Transverse colon (tissue), 4 donors: ENCODE measurements around the gene AJAP1. TPM values are rescaled to one million over a fixed set of nuclear protein-coding genes. Genes with fewer than 3 reads are reported as not detected.

ENCODE experiments used
- DNase-seq: peaks from one replicate; pipeline ENCODE4 v3.0.0-alpha.2; 2019
- H3K27ac ChIP-seq, 4 donors: fragments of 200-600 bp; sonication (generic); 2 replicates each; pipeline ENCODE4 v1.5.1; 2016 to 2018; ENCODE audit warnings: inconsistent platforms in 4 of 4
- H3K27me3 ChIP-seq: fragments of 200-600 bp; sonication (generic); 2 replicates; pipeline ENCODE4 v1.5.1; 2017; ENCODE audit warnings: inconsistent platforms
- H3K36me3 ChIP-seq, 4 donors: fragments of 200-600 bp; sonication (generic); 2 replicates each; pipeline ENCODE4 v1.5.1; 2017 to 2019; ENCODE audit warnings: inconsistent platforms in 4 of 4
- H3K4me1 ChIP-seq, 4 donors: fragments of 200-600 bp; sonication (generic); 2 replicates each; pipeline ENCODE4 v1.5.1; 2017 to 2020; ENCODE audit warnings: inconsistent platforms in 4 of 4
- H3K4me3 ChIP-seq, 4 donors: fragments of 200-600 bp; sonication (generic); 1 replicate in 1 of 4; 2 replicates in 3 of 4; pipeline versions ENCODE4 v1.5.1 to v1.6.1; 2017 to 2019; ENCODE audit warnings: inconsistent platforms in 4 of 4
- H3K9me3 ChIP-seq, 2 donors: fragments of 200-600 bp; sonication (generic); 2 replicates each; pipeline ENCODE4 v1.5.1; 2017 to 2019; ENCODE audit warnings: inconsistent platforms in 2 of 2
- EP300 ChIP-seq: sonication (generic); formaldehyde crosslinking; IDR thresholded peaks from one replicate; pipeline ENCODE4 v1.6.1; 2017; ENCODE audit warnings: antibody characterized with exemption, low read depth
- POLR2A ChIP-seq: fragments of 450-650 bp; IDR thresholded peaks from one replicate; pipeline ENCODE4 v1.6.1; 2016; ENCODE audit warnings: antibody characterized with exemption, mild to moderate bottlenecking, moderate library complexity
- POLR2AphosphoS5 ChIP-seq, 3 donors: sonication (generic); formaldehyde crosslinking; IDR thresholded peaks; one replicate each; pipeline ENCODE4 v1.6.1; 2016; ENCODE audit warnings: antibody characterized with exemption in 3 of 3
- WGBS, 2 donors: methylation state at CpG; one replicate each; pipeline ENCODE4 v1.1.5; 2018; ENCODE audit warnings: low coverage in 1 of 2; 5-methylcytosine and 5-hydroxymethylcytosine counted together
- in situ Hi-C, 4 donors: fragments of 200-750 bp; cut with MboI; loops; one replicate each; pipeline versions ENCODE4 v1.15.0 to v1.15.1; 2017; ENCODE audit warnings: low sequenced_read_pairs in 3 of 4, low pct_ligation_motif_present in 1 of 4, low pct_unique_long_range_greater_than_20kb in 1 of 4
- intact Hi-C: fragments of 100-400 bp; cut with DNase I; formaldehyde crosslinking; loops from one replicate; pipeline ENCODE4 v1.15.1; 2023; ENCODE audit warnings: low total_unique reads
- total RNA-seq, 4 donors: library from RNA; depleted of rRNA; stranded (reverse); fragments of >200 nt; gene quantifications; one replicate each; pipeline ENCODE4 v1.1.0, GENCODE V29; 2016
- TF ChIP-seq, protein P1 (sequence below), 5 experiments: fragments of 200-600 bp in 3 of 5; fragments of 450-650 bp in 2 of 5; sonication (generic) in 3 of 5; IDR thresholded peaks; 1 replicate in 2 of 5; 2 replicates in 3 of 5; pipeline ENCODE4 v1.5.1; 2016 to 2017; ENCODE audit warnings: antibody characterized with exemption in 5 of 5, inconsistent platforms in 3 of 5, mild to moderate bottlenecking in 2 of 5, moderate library complexity in 1 of 5

Gene AJAP1
- total RNA-seq, 4 donors from 2014 or later, result 0.14 to 0.16 TPM; not detected in 2

DNA sequence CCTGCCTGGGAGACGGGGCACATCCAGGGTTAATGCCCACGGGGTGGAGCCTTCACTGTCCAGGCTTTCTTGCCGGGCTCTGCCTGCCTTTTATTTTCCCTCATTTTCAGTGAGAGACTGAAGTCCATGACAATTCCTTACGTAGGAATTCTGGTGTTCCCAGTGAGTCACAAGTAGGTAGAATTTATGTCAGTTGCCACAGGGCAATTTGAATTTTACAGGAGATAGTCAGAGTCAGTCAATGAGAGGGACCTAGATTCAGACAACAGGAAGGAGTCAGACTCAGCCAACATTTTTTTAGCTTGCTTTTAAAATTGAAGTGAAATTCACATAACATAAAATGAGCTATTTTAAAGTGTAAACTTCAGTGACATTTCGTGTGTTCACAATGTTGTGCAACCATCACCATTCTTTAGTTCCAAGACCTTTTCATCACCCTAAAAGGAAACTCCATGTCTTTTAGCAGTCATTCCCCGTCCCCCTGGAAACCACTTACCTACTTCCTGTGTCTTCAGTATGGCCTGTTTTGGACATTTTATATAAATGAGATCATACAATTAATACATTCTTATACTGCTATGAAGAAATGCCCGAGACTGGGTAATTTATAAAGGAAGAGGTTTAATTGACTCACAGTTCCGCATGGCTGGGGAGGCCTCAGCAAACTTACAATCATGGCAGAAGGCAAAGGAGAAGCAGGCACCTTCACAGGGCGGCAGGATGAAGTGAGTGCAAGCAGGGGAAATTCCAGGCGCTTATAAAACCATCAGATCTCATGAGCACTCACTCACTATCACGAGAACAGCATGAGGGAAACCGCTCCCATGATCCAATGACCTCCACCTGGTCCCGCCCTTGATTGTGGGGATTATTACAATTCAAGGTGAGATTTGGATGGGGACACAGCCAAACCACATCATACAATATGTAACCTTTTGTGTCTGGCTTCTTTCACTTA is 14.6 kb downstream of the AJAP1 start:
- Histone ChIP-seq H3K9me3 (no peaks in the 10 kb centered on the region), H3K4me3 (no peak overlapping the region), H3K27me3 (no peaks in the 10 kb centered on the region), H3K27ac (no peak overlapping the region), H3K4me1 (no peaks in the 10 kb centered on the region), H3K36me3 (no peaks in the 10 kb centered on the region)
- TF ChIP-seq POLR2AphosphoS5 (IDR thresholded peaks at IDR 0.05) (no peak), POLR2A (no peak), EP300 (no peak)
- TF ChIP-seq, protein P1, sequence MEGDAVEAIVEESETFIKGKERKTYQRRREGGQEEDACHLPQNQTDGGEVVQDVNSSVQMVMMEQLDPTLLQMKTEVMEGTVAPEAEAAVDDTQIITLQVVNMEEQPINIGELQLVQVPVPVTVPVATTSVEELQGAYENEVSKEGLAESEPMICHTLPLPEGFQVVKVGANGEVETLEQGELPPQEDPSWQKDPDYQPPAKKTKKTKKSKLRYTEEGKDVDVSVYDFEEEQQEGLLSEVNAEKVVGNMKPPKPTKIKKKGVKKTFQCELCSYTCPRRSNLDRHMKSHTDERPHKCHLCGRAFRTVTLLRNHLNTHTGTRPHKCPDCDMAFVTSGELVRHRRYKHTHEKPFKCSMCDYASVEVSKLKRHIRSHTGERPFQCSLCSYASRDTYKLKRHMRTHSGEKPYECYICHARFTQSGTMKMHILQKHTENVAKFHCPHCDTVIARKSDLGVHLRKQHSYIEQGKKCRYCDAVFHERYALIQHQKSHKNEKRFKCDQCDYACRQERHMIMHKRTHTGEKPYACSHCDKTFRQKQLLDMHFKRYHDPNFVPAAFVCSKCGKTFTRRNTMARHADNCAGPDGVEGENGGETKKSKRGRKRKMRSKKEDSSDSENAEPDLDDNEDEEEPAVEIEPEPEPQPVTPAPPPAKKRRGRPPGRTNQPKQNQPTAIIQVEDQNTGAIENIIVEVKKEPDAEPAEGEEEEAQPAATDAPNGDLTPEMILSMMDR (IDR thresholded peaks at IDR 0.05), result no peak
- no peak for DNase-seq
- intact Hi-C loops, result no loop called here
- 36 to 50% methylated on average over 9 to 13 of the region's 13 CpGs for whole genome bisulfite sequencing, 2 donors
- in situ Hi-C loops, result no loop called here

DNA sequence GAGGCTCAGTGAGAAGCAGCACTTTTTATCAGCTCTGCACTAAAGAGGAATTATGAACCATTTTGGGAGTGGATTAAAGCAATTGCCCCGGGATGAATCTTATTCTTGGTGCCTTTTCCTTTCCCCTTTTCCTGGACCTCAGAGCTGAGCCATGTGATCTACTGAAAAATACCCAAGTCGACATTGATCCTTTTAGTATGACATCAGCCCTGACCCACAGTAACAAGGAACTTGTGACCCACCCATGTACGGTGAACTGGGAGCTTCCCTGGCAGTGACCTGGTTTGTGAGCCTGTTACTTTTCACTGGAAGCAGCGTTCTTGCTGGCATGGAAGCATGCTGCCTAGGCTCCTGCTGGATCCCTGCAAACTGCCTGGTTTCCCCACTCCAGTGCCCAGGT is 15.9 kb downstream of the AJAP1 start:
- H3K4me1 ChIP-seq, result no peaks in the 10 kb centered on the region
- in situ Hi-C loops, result no loop called here
- H3K27me3 ChIP-seq, result no peaks in the 10 kb centered on the region
- intact Hi-C loops, result no loop called here
- no peak overlapping the region for H3K27ac ChIP-seq
- no peaks in the 10 kb centered on the region for H3K36me3 ChIP-seq
- H3K9me3 ChIP-seq, result no peaks in the 10 kb centered on the region
- no peak overlapping the region for H3K4me3 ChIP-seq
- TF ChIP-seq POLR2AphosphoS5 (IDR thresholded peaks at IDR 0.05) (no peak), POLR2A (no peak), EP300 (no peak)
- TF ChIP-seq, protein P1 (IDR thresholded peaks at IDR 0.05), result no peak
- 62% methylated on average over 4 of the region's 4 CpGs; no CpG with 5 or more reads in 1 of the 2 donors for WGBS, 2 donors
- no peak for DNase-seq

DNA sequence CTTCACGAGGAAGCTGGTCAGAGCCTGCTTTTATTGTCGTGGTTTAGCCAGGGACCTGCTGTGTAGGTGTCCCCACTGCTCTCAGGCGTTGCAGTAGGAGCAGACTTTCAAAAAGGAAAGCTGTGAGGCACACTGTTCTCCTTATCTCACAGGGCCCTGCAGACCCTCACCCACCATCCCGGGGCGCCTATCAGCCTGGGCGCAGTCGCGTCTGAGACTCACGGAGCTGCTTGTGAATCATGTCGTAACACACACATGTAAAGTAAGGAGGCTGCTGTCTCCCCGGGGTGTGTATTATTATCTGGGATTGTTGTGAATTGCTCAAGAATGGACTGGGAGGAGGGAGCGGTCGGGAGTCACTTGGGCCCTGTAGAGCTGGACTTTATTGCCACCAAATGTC is 17.4 kb downstream of the AJAP1 start:
- H3K4me3 ChIP-seq, result no peak overlapping the region
- H3K27me3 ChIP-seq, result no peaks in the 10 kb centered on the region
- 80% methylated on average over 13 of the region's 13 CpGs; no CpG with 5 or more reads in 1 of the 2 donors for WGBS, 2 donors
- DNase-seq, result no peak
- no peak overlapping the region for H3K27ac ChIP-seq
- intact Hi-C loops (no loop called here), in situ Hi-C loops (no loop called here)
- no peaks in the 10 kb centered on the region for H3K36me3 ChIP-seq
- TF ChIP-seq EP300, result no peak
- no peak for TF ChIP-seq POLR2A
- no peak for TF ChIP-seq POLR2AphosphoS5 (IDR thresholded peaks at IDR 0.05)
- TF ChIP-seq, protein P1 (IDR thresholded peaks at IDR 0.05), result no peak
- H3K9me3 ChIP-seq, result no peaks in the 10 kb centered on the region
- H3K4me1 ChIP-seq, result no peaks in the 10 kb centered on the region

DNA sequence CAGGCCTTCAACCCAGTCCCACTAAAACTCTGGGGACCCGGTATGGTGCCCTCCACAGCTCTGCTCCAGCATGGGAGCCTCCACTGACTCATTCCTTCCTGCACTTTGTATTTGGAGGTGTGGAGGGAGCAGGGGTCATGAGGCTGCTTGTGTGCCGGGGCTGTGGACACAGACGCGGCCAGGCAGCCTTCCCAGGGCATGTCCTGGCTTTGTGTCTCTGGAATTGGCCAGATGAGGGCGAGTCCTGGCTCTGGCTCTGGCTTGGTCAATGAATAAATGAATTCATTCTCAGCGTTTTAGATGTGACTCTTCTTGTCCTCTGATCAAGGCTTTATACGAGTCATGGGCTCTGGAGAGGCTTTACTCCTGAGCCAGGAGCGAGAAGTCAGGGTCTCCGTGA is 19.1 kb downstream of the AJAP1 start:
- intact Hi-C loops (no loop called here), in situ Hi-C loops (no loop called here)
- no peaks in the 10 kb centered on the region for H3K9me3 ChIP-seq
- no peaks in the 10 kb centered on the region for H3K36me3 ChIP-seq
- H3K27me3 ChIP-seq, result no peaks in the 10 kb centered on the region
- no peaks in the 10 kb centered on the region for H3K4me1 ChIP-seq
- 83 to 95% methylated on average over 4 to 9 of the region's 9 CpGs for WGBS, 2 donors
- TF ChIP-seq, protein P1 (IDR thresholded peaks at IDR 0.05), result no peak
- no peak for TF ChIP-seq POLR2AphosphoS5 (IDR thresholded peaks at IDR 0.05)
- no peak for TF ChIP-seq EP300
- TF ChIP-seq POLR2A, result no peak
- H3K27ac ChIP-seq, result no peak overlapping the region
- H3K4me3 ChIP-seq, result no peak overlapping the region
- DNase-seq, result no peak
